Natural killer cell (primary cell): ENCODE results near the gene EPM2A. TPM values are rescaled to one million over a fixed set of nuclear protein-coding genes. Genes with fewer than 3 reads are reported as not detected.

ENCODE experiments used
- ATAC-seq, 3 donors: fragments of 150-1000 bp in 2 of 3; fragments of 200-7000 bp in 1 of 3; cut with Tn5 transposase; 1 replicate in 1 of 3; 2 replicates in 2 of 3; pipeline ENCODE4 v1.10.0; 2021; ENCODE audit warnings: mild to moderate bottlenecking in 2 of 3, moderate library complexity in 2 of 3
- DNase-seq, 2 donors: peaks; one replicate each; pipeline versions ENCODE4 v3.0.0 to v3.0.0-alpha.2; 2013 to 2021; ENCODE audit warnings: mixed read lengths in 1 of 2
- H3K27ac ChIP-seq: one replicate; pipeline ENCODE4 v1.5.1; 2013; ENCODE audit warnings: mild to moderate bottlenecking, low read length
- H3K27me3 ChIP-seq: one replicate; pipeline ENCODE4 v1.6.1; 2013; ENCODE audit warnings: low read length; ENCODE audit not compliant: control insufficient read depth, insufficient read depth
- H3K36me3 ChIP-seq: one replicate; pipeline ENCODE4 v1.6.1; 2013; ENCODE audit warnings: low read length; ENCODE audit not compliant: control insufficient read depth, insufficient read depth
- H3K4me1 ChIP-seq: one replicate; pipeline ENCODE4 v1.6.1; 2013; ENCODE audit warnings: low read length; ENCODE audit not compliant: control insufficient read depth, insufficient read depth
- H3K4me3 ChIP-seq: one replicate; pipeline ENCODE4 v1.5.1; 2013; ENCODE audit warnings: low read length
- H3K9me3 ChIP-seq: one replicate; pipeline ENCODE4 v1.6.1; 2013; ENCODE audit warnings: low read length; ENCODE audit not compliant: control insufficient read depth, insufficient read depth
- H3K27ac Mint-ChIP-seq, 2 donors: one replicate each; pipeline ENCODE4 v1.8.0; 2022; ENCODE audit warnings: mild to moderate bottlenecking in 2 of 2, mixed read lengths in 2 of 2, moderate library complexity in 1 of 2
- H3K27me3 Mint-ChIP-seq, 2 donors: one replicate each; pipeline ENCODE4 v1.8.0; 2022; ENCODE audit warnings: low read depth in 2 of 2, mixed read lengths in 2 of 2
- H3K36me3 Mint-ChIP-seq: one replicate; pipeline ENCODE4 v1.8.0; 2022; ENCODE audit warnings: mixed read lengths
- H3K4me1 Mint-ChIP-seq, 2 donors: one replicate each; pipeline ENCODE4 v1.8.0; 2022; ENCODE audit warnings: mixed read lengths in 2 of 2
- H3K4me3 Mint-ChIP-seq: one replicate; pipeline ENCODE4 v1.8.0; 2022; ENCODE audit warnings: mild to moderate bottlenecking, moderate library complexity, mixed read lengths
- H3K9me3 Mint-ChIP-seq, 2 donors: one replicate each; pipeline ENCODE4 v1.8.0; 2022; ENCODE audit warnings: mixed read lengths in 2 of 2
- CTCF ChIP-seq: fragments of 200-600 bp; IDR thresholded peaks from one replicate; pipeline ENCODE4 v1.8.0; 2022; ENCODE audit warnings: antibody characterized with exemption
- WGBS: methylation state at CpG from one replicate; pipeline ENCODE4 v1.1.7; 2013; ENCODE audit warnings: missing lambda C conversion rate; ENCODE audit not compliant: insufficient coverage; 5-methylcytosine and 5-hydroxymethylcytosine counted together
- intact Hi-C: fragments of 100-400 bp; cut with micrococcal nuclease; formaldehyde crosslinking; loops from one replicate; pipeline ENCODE4 v1.14.2; 2022
- total RNA-seq, 4 donors: library from RNA; stranded (reverse); fragments of 120-200 nt in 1 of 4; gene quantifications; one replicate each; pipeline versions ENCODE4 v1.2.3 to v1.2.4, GENCODE V29; 2013 to 2022

The EPM2A gene
- total RNA-seq, 3 donors from 2014 or later (not counting 1 experiment from before 2014, with no cell fraction given): 5.2 to 6.9 (median 6.7) TPM

GRCh38 chr6:145669627-145670034, 65.7 kb downstream of the EPM2A start:
- 92% methylated on average over 2 of the region's 2 CpGs for WGBS
- H3K36me3 Mint-ChIP-seq: peaks cover 8% of the 10 kb centered on the region

GRCh38 chr6:145668844-145669243, 66.5 kb downstream of the EPM2A start:
- H3K27ac ChIP-seq: no peak overlapping the region
- ATAC-seq (no peak), DNase-seq (no peak)
- no peaks in the 10 kb centered on the region for H3K9me3 Mint-ChIP-seq
- no peaks in the 10 kb centered on the region for H3K9me3 ChIP-seq
- H3K36me3 ChIP-seq: no peaks in the 10 kb centered on the region
- H3K27ac Mint-ChIP-seq: no peak overlapping the region
- H3K27me3 ChIP-seq: no peaks in the 10 kb centered on the region
- TF ChIP-seq CTCF: no peak
- no CpG with 5 or more reads among the region's 1 CpG for WGBS
- no peaks in the 10 kb centered on the region for H3K36me3 Mint-ChIP-seq
- H3K4me3 ChIP-seq: no peak overlapping the region
- no peak overlapping the region for H3K4me3 Mint-ChIP-seq
- peaks cover 0 to under 1% of the 10 kb centered on the region in 2 donors for H3K4me1 Mint-ChIP-seq
- no peaks in the 10 kb centered on the region for H3K27me3 Mint-ChIP-seq
- intact Hi-C loops: no loop called here
- no peaks in the 10 kb centered on the region for H3K4me1 ChIP-seq

More at GRCh38 chr6:145669627-145670034, 65.7 kb downstream of the EPM2A start:
- no peaks in the 10 kb centered on the region for H3K36me3 ChIP-seq
- no peak for TF ChIP-seq CTCF
- ATAC-seq (no peak), DNase-seq (no peak)
- Mint-ChIP-seq H3K27me3 (no peaks in the 10 kb centered on the region), H3K4me3 (no peak overlapping the region), H3K9me3 (peaks cover 3% of the 10 kb centered on the region in 2 donors), H3K27ac (no peak overlapping the region), H3K4me1 (peaks cover 6 to 8% of the 10 kb centered on the region in 2 donors)
- no peaks in the 10 kb centered on the region for H3K9me3 ChIP-seq
- H3K27me3 ChIP-seq: no peaks in the 10 kb centered on the region
- H3K27ac ChIP-seq: no peak overlapping the region
- intact Hi-C loops: no loop called here
- H3K4me1 ChIP-seq: no peaks in the 10 kb centered on the region
- no peak overlapping the region for H3K4me3 ChIP-seq

- WGBS: 92% methylated on average over 6 of the region's 6 CpGs
Measured at GRCh38 chr6:145660676-145661075, 74.6 kb downstream of the EPM2A start.

More at GRCh38 chr6:145660676-145661075, 74.6 kb downstream of the EPM2A start:
- Histone ChIP-seq H3K9me3 (no peaks in the 10 kb centered on the region), H3K36me3 (no peaks in the 10 kb centered on the region), H3K4me1 (no peaks in the 10 kb centered on the region), H3K4me3 (no peak overlapping the region), H3K27me3 (no peaks in the 10 kb centered on the region), H3K27ac (no peak overlapping the region)
- intact Hi-C loops: no loop called here
- no peak for ATAC-seq
- no peaks in the 10 kb centered on the region for H3K4me1 Mint-ChIP-seq
- H3K36me3 Mint-ChIP-seq: peaks cover 11% of the 10 kb centered on the region
- no peak for TF ChIP-seq CTCF
- H3K27ac Mint-ChIP-seq: no peak overlapping the region
- DNase-seq: no peak
- H3K4me3 Mint-ChIP-seq: no peak overlapping the region
- H3K27me3 Mint-ChIP-seq: no peaks in the 10 kb centered on the region
- peaks cover 0 to 3% of the 10 kb centered on the region in 2 donors for H3K9me3 Mint-ChIP-seq
